ENCODE measurements around the gene ITK.
"Not testable (repeated sequence)": the region's sequence is repeated elsewhere in the genome, so short reads cannot be mapped to it uniquely, and the experiment has no call there.

ITK gene

DNA sequence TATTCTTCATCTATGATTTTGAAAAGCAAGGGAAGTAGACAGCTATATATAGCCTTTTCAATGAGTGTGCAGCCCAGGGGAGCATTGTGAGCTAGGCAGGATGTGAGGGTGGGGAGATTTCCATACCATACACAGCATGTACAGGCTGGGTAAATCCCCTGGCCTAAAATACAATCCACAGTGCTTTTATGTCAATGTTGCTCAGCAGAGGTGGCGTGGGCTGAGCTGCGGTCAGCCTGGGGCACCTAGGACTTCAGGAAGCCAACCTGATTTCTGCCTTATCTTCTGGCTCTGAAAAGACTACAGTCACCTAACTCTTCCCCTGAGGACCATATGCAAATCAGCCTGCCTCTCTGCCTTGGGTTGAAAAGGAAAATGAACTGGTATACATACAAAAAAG lies 8.2 kb upstream of the ITK start:
- H3K27ac ChIP-seq = no peak overlapping the region
- TF ChIP-seq, protein P1, sequence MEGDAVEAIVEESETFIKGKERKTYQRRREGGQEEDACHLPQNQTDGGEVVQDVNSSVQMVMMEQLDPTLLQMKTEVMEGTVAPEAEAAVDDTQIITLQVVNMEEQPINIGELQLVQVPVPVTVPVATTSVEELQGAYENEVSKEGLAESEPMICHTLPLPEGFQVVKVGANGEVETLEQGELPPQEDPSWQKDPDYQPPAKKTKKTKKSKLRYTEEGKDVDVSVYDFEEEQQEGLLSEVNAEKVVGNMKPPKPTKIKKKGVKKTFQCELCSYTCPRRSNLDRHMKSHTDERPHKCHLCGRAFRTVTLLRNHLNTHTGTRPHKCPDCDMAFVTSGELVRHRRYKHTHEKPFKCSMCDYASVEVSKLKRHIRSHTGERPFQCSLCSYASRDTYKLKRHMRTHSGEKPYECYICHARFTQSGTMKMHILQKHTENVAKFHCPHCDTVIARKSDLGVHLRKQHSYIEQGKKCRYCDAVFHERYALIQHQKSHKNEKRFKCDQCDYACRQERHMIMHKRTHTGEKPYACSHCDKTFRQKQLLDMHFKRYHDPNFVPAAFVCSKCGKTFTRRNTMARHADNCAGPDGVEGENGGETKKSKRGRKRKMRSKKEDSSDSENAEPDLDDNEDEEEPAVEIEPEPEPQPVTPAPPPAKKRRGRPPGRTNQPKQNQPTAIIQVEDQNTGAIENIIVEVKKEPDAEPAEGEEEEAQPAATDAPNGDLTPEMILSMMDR (conservative IDR thresholded peaks at IDR 0.05) = no peak

DNA sequence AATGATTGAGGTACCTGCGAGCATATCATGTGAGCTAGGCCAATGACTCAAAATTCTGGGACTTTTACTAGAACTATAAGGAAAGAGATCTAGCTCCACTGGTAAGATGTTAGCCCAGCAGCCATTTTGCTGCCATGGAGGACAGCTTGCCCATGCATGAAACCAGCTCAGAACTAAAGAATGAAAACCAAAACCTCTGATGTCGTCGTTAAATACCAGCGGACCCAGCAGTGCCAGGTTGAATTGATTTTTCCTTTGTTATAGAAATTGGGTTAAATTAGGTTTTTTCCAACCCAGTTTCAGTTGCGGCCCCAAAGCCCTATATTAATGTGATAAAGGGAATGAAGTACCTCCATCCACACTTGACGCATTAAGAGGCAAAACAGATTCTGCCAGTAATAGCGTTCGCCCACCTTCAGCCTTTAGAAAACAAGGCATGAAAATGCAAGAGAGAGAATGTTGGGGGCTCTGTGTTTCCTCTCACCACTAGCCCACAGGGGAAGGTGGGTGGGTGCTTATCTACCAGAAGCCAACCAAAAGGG lies 5.5 kb upstream of the ITK start:
- H3K27ac ChIP-seq = no peak overlapping the region
- TF ChIP-seq, protein P1 (conservative IDR thresholded peaks at IDR 0.05) = no peak

DNA sequence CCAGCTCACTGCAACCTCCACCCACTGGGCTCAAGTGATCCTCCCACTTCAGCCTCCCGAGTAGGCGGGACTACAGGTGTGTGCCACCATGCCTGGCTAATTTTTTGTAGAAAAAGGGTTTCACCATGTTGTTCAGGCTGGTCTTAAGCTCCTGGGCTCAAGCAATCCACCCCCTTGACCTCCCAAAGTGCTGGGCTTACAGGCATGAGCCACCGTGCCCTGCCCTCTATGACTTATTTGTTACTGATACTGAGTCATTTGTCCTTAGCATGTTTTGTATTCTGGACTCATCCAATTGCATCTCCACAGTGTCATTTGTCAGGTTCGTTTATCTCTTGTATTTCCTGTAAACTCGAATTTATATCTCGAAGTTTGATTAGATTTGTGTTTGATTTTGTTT lies 2.7 kb upstream of the ITK start:
- TF ChIP-seq, protein P1 (conservative IDR thresholded peaks at IDR 0.05) = no peak

DNA sequence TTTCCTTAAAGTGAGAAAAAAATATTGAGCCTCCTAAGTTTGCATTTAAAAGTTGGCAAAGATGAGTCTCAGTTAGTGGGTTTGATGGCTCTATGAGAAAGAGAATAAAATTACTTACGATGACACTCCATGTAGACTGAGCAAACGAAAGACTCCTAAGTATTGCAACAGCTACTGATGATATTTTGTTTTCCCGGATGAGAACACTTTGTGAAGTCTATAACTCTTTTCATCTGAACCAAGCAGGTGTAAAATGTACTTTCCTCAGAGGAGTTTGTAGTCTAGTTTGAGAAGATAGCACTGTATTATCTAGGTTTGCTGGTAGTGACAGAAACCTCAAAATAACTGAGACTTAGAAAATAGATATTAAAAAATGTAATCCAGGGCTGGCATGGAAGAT lies 1.7 kb upstream of the ITK start:
- TF ChIP-seq, protein P1 (conservative IDR thresholded peaks at IDR 0.05) = no peak
- no peak overlapping the region for H3K27ac ChIP-seq

More for the DNA sequence above, 2.7 kb upstream of the ITK start:
- H3K27ac ChIP-seq = no peak overlapping the region

DNA sequence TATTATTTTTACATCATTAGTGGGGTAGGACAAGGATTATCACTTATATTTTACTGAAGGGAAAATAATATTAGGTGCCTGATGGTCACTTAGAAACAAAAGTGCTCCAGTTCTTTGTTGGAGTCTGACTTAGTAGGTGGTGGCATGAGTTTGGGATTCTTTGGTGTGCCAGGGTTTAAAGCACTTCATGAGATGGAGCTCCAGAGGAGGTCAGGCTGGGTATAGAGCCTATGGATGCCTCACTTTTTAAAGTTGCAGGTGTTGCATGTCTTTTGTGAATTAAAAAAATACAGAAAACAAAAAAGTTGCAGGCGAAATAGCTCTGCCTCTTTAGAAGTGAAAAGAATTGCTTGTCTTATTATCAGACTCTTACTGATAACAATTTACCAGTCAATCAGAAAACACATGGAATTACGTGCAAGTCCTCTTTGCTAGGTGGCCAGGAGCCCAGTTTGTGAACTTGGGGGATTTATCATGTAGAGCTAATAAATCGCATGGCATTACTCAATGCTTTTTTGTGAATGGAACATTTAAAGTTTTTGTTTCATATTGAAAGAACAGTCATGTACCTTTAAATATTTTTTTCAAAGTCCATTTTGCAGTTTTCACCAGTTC lies 1.6 kb downstream of the ITK start:
- H3K27ac ChIP-seq = no peak overlapping the region
- TF ChIP-seq, protein P1 (conservative IDR thresholded peaks at IDR 0.05) = no peak

DNA sequence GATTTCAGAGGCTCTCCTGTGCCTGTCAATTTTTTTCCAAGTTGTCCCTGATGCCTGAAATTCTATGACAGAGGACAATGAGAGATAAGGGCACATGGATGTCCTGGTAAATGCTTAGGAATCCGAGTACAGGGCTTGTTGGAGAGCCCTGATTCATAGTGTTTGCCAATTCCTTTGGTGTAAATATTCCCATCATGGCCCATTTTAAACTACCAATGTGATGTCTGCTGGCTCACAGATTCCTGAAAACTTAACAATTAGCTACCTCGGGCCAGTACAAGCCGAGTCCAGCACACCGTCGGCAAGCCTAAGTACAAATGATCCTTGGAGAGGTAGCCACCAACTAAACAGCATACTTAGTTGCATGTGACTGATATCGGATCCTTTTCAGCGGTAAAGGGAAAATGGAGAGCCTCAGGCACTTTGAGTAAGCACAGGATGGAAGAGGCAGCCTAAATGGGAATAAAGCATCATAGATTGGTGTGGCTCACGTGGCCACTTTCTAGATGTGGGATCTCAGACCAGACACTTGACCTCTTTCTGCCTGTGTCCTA lies 3.6 kb downstream of the ITK start:
- TF ChIP-seq, protein P1 (conservative IDR thresholded peaks at IDR 0.05) = no peak
- no peak overlapping the region for H3K27ac ChIP-seq

DNA sequence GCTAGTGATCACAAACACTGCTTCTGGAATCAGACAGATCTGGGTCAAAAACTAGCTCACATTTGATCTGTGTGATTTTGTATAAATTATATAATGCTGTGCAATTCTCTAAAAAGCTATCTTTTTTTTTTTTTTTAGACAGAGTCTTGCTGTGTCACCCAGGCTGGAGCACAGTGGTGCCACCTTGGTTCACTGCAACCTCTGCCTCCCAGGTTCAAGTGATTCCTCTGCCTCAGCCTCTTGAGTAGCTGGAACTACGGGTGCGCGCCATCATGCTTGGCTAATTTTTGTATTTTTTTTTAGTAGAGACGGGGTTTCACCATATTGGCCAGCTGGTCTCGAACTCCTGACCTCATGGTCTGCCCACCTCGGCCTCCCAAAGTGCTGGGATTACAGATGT lies 4.5 kb downstream of the ITK start:
- not testable (repeated sequence) for H3K27ac ChIP-seq

Measured in VCaP (cell line).